ENCODE measurements around the gene TCEAL5. TPM values are rescaled to one million over a fixed set of nuclear protein-coding genes. Genes with fewer than 3 reads are reported as not detected.
"Not testable (repeated sequence)": the region's sequence is repeated elsewhere in the genome, so short reads cannot be mapped to it uniquely, and the experiment has no call there.

The TCEAL5 gene
- total RNA-seq, 2 donors from 2014 or later, result 0.50 TPM

- DNase-seq (no peak), ATAC-seq (no peak)
- intact Hi-C loops (cut with DNase I), result no loop called here
Observed at GRCh38 chrX:103236296-103236695, 40.3 kb downstream of the TCEAL5 start.

- DNase-seq; ATAC-seq; intact Hi-C loops (cut with DNase I): not testable (repeated sequence)
Observed at GRCh38 chrX:103235608-103236007, 40.9 kb downstream of the TCEAL5 start.

GRCh38 chrX:103234869-103235268 lies 41.7 kb downstream of the TCEAL5 start:
- DNase-seq (no peak), ATAC-seq (no peak)
- intact Hi-C loops (cut with DNase I), result no loop called here

GRCh38 chrX:103233263-103233662 lies 43.3 kb downstream of the TCEAL5 start:
- ATAC-seq (no peak), DNase-seq (no peak)
- intact Hi-C loops (cut with DNase I), result no loop called here

- intact Hi-C loops (cut with DNase I); ATAC-seq; DNase-seq: not testable (repeated sequence)
Observed at GRCh38 chrX:103225918-103226317, 50.6 kb downstream of the TCEAL5 start.

Other genes starting within 250 kb of the TCEAL5 start
- gene BEX1, start 212.6 kb downstream of the TCEAL5 start, total RNA-seq, result 1 to 10 TPM; 2.2 to 8.9 TPM
- 1 to 10 TPM; 1.0 to 1.6 TPM for gene NXF3, start 183.6 kb downstream of the TCEAL5 start, total RNA-seq
- 10 to 100 TPM; 47.5 to 68.8 TPM for gene BEX4, start 61.6 kb downstream of the TCEAL5 start, total RNA-seq
- gene TCEAL8, start 21.6 kb downstream of the TCEAL5 start, total RNA-seq, result 10 to 100 TPM; 46.1 to 53.3 TPM
- 10 to 100 TPM in 1 of 2 donors, 1 to 10 TPM in 1; 8.4 to 18.6 TPM for gene BEX2, start 34.2 kb upstream of the TCEAL5 start, total RNA-seq
- 1 to 10 TPM; 4.9 to 6.4 TPM for gene TCEAL7, start 53.5 kb upstream of the TCEAL5 start, total RNA-seq
- 10 to 100 TPM; 28.6 to 42.1 TPM for gene TCEAL9, start 79.8 kb upstream of the TCEAL5 start, total RNA-seq
- gene BEX3, start 99.8 kb upstream of the TCEAL5 start, total RNA-seq, result 100 to 1,000 TPM; 147 to 168 TPM
- under 1 TPM; 0.18 TPM for gene RAB40A, start 242.7 kb upstream of the TCEAL5 start, total RNA-seq